ENCODE measurements around the gene COL6A5. TPM values are rescaled to one million over a fixed set of nuclear protein-coding genes. Genes with fewer than 3 reads are reported as not detected.
"Not testable (repeated sequence)": the region's sequence is repeated elsewhere in the genome, so short reads cannot be mapped to it uniquely, and the experiment has no call there.

The COL6A5 gene
- total RNA-seq, 2 donors from 2014 or later, result 0.15 TPM; not detected in 1

DNA sequence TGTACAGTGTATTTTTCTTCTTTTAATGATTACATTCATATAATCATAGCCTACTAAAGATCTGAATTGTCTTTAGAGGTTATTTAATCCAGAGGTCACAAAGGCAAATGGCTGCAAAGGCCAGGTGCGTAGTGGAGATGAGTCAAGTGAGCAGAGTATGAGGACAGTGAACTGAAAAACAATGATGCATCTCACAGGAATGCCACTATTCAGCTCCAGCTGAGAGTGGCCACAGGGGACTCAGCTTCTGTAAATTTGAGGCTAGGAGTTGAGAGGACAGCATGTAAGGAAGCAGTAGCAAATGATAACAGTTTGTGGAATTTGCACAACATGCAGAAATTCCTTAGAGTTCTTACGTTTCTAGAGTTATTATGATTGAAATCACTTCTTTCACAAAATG lies 50.4 kb downstream of the COL6A5 start:
- DNase-seq, result no peak
- Histone ChIP-seq H3K27me3 (no peaks in the 10 kb centered on the region), H3K4me3 (no peak overlapping the region), H3K9me3 (no peaks in the 10 kb centered on the region), H3K9ac (ENCODE audit: low read depth in 2 of 2, low read length in 2 of 2) (no peak overlapping the region), H3K4me1 (no peaks in the 10 kb centered on the region), H3K36me3 (no peaks in the 10 kb centered on the region), H3K27ac (no peak overlapping the region)
- intact Hi-C loops (cut with DNase I), result no loop called here
- TF ChIP-seq, protein P1, sequence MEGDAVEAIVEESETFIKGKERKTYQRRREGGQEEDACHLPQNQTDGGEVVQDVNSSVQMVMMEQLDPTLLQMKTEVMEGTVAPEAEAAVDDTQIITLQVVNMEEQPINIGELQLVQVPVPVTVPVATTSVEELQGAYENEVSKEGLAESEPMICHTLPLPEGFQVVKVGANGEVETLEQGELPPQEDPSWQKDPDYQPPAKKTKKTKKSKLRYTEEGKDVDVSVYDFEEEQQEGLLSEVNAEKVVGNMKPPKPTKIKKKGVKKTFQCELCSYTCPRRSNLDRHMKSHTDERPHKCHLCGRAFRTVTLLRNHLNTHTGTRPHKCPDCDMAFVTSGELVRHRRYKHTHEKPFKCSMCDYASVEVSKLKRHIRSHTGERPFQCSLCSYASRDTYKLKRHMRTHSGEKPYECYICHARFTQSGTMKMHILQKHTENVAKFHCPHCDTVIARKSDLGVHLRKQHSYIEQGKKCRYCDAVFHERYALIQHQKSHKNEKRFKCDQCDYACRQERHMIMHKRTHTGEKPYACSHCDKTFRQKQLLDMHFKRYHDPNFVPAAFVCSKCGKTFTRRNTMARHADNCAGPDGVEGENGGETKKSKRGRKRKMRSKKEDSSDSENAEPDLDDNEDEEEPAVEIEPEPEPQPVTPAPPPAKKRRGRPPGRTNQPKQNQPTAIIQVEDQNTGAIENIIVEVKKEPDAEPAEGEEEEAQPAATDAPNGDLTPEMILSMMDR (IDR thresholded peaks at IDR 0.05), result no peak

DNA sequence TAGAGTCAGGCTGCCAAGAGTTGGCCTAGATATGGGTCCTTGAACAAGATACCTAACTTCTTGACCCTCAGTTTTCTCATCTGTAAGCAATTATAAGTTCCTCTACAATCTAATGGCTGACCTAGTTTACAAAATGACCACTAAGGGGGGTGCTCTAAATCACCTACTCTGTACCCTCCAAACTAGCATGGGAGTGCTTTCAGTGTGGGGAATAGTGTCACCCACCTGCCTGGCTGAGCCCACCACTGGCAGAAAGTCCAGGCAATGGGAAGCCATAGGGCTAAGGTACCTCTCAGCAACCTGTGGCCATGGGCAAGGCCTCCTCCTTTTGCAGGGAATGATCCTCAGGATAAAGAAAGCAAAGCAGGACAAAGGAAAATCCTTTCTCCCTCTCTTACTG lies 58.9 kb downstream of the COL6A5 start:
- Histone ChIP-seq H3K27ac (no peak overlapping the region), H3K9ac (ENCODE audit: low read depth in 2 of 2, low read length in 2 of 2) (no peak overlapping the region), H3K4me3 (no peak overlapping the region), H3K9me3 (no peaks in the 10 kb centered on the region), H3K27me3 (no peaks in the 10 kb centered on the region), H3K36me3 (no peaks in the 10 kb centered on the region), H3K4me1 (no peaks in the 10 kb centered on the region)
- no peak for DNase-seq
- TF ChIP-seq, protein P1 (IDR thresholded peaks at IDR 0.05), result no peak
- intact Hi-C loops (cut with DNase I), result no loop called here

DNA sequence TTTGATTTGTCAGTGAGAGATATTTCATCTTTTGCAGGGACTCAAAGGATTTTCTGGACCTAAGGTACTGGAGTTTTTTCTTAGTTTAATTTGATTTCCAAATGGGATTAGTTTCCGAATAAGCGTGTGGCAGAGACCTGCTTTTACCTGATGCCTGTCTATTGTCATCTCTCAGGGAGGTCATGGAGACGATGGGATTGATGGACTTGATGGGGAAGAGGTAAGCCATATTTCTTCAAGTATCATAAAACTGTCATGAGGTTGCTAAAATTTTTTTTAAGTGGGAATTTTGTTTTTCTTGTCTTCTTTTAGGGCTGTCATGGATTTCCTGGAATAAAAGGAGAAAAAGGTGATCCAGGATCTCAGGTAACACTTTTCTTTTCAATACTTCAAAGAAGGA lies 60.5 kb downstream of the COL6A5 start:
- H3K4me3 ChIP-seq, result no peak overlapping the region
- no peaks in the 10 kb centered on the region for H3K9me3 ChIP-seq
- no peak overlapping the region for H3K9ac ChIP-seq (ENCODE audit: low read depth in 2 of 2, low read length in 2 of 2)
- DNase-seq, result no peak
- intact Hi-C loops (cut with DNase I), result no loop called here
- no peaks in the 10 kb centered on the region for H3K36me3 ChIP-seq
- no peak overlapping the region for H3K27ac ChIP-seq
- no peaks in the 10 kb centered on the region for H3K27me3 ChIP-seq
- no peaks in the 10 kb centered on the region for H3K4me1 ChIP-seq
- TF ChIP-seq, protein P1 (IDR thresholded peaks at IDR 0.05), result no peak

DNA sequence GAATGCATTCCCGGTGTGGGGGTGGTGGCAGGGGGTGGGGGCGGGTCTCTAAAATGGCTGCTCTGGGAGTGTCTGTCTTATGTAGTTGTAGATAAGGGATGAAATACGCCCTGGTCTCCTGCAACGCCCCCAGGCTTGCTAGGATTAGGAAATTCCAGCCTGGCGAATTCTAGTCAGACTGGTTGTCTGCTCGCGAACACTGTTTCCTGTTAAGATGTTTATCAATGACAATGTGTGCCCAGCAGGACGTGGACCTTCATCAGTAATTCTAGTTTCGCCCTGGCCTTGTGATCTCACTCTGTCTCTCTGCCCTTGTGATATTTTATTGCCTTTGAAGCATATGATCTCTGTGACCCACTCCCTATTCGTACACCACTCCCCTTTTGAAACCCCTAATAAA lies 62.8 kb downstream of the COL6A5 start:
- H3K27me3 ChIP-seq; H3K27ac ChIP-seq; intact Hi-C loops (cut with DNase I); DNase-seq; H3K9ac ChIP-seq (ENCODE audit: low read depth in 2 of 2, low read length in 2 of 2); H3K4me3 ChIP-seq; H3K9me3 ChIP-seq; H3K36me3 ChIP-seq; H3K4me1 ChIP-seq: not testable (repeated sequence)

DNA sequence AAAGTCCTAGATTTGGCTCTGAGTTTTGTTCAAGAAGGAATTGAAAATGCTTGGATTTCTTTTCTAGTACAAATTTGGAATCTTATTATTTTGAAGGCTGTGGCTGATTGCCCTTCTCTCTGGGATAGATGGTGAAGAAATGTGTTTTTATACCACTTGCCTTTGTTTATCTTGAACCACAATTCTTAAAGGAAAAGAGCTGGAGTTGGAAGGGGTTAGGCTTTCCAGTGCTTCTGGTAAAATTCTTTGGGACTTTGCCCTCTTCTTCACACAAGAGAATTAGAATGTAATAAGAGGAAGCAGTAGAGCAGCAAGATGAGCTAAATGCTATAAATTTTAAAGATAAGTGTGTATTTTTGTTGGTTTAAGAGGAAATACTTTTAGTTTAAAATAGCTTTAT lies 65.8 kb downstream of the COL6A5 start:
- Histone ChIP-seq H3K4me3 (no peak overlapping the region), H3K27ac (no peak overlapping the region), H3K9me3 (no peaks in the 10 kb centered on the region), H3K27me3 (no peaks in the 10 kb centered on the region), H3K4me1 (no peaks in the 10 kb centered on the region), H3K36me3 (no peaks in the 10 kb centered on the region), H3K9ac (ENCODE audit: low read depth in 2 of 2, low read length in 2 of 2) (no peak overlapping the region)
- no peak for DNase-seq
- intact Hi-C loops (cut with DNase I), result no loop called here
- TF ChIP-seq, protein P1 (IDR thresholded peaks at IDR 0.05), result no peak

DNA sequence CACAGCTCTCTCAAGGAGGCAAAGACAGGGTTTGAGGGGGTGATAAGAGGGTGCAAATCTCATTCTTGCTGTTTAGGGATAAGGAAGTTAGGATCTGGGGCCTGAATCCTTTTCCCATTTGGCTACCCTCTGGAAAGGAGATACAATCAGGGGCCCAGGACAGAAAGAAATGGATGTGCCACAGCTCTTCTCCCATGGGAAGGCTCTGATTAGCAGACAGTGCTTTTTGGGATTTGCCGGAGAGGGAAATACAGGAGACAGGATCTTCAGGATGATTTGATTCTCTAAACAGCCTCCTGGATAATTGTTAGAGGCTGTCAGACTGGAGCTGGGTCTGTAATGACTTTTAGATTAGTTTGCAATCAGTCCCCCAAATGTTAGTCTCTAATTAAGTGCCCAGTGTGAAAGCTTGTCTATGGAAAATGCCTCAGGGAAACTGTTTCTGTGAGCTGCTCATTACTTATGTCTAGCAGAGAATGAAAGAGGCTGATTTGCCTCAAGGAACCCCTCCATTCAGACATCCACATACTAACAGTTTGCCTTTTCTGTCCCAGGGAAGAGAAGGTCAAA lies 67.6 kb downstream of the COL6A5 start:
- no peak for DNase-seq
- Histone ChIP-seq H3K27me3 (no peaks in the 10 kb centered on the region), H3K9me3 (no peaks in the 10 kb centered on the region), H3K36me3 (no peaks in the 10 kb centered on the region), H3K4me1 (no peaks in the 10 kb centered on the region), H3K27ac (no peak overlapping the region), H3K4me3 (no peak overlapping the region), H3K9ac (ENCODE audit: low read depth in 2 of 2, low read length in 2 of 2) (no peak overlapping the region)
- TF ChIP-seq, protein P1 (IDR thresholded peaks at IDR 0.05), result no peak
- intact Hi-C loops (cut with DNase I), result no loop called here

All from colonic mucosa (tissue), 4 donors.